ENCODE data around the gene CPNE7.
"Not testable (repeated sequence)": the region's sequence is repeated elsewhere in the genome, so short reads cannot be mapped to it uniquely, and the experiment has no call there.

CPNE7 gene

GRCh38 chr16:89584768-89585549 is 9.4 kb downstream of the CPNE7 start:
- DNase-seq: no peak

- DNase-seq: no peak
Measured at GRCh38 chr16:89586218-89586617, 10.7 kb downstream of the CPNE7 start.

GRCh38 chr16:89586853-89587252 is 11.3 kb downstream of the CPNE7 start:
- DNase-seq: no peak

- DNase-seq: not testable (repeated sequence)
Measured at GRCh38 chr16:89587676-89588075, 12.1 kb downstream of the CPNE7 start.

GRCh38 chr16:89588413-89589109 is 13.0 kb downstream of the CPNE7 start:
- no peak for DNase-seq

- DNase-seq: no peak
Measured at GRCh38 chr16:89589241-89589926, 13.8 kb downstream of the CPNE7 start.

- no peak for DNase-seq
Measured at GRCh38 chr16:89593841-89594240, 18.3 kb downstream of the CPNE7 start.

GRCh38 chr16:89595330-89596060 is 19.9 kb downstream of the CPNE7 start:
- no peak for DNase-seq

GRCh38 chr16:89596061-89596689 is 20.6 kb downstream of the CPNE7 start:
- no peak for DNase-seq

GRCh38 chr16:89596957-89597649 is 21.5 kb downstream of the CPNE7 start:
- DNase-seq: no peak

GRCh38 chr16:89598199-89598598 is 22.6 kb downstream of the CPNE7 start:
- DNase-seq: no peak

- DNase-seq: no peak
Measured at GRCh38 chr16:89599451-89599858, 23.9 kb downstream of the CPNE7 start.

- DNase-seq: no peak
Measured at GRCh38 chr16:89599902-89600301, 24.3 kb downstream of the CPNE7 start.

GRCh38 chr16:89600427-89600826 is 24.9 kb downstream of the CPNE7 start:
- DNase-seq: no peak

GRCh38 chr16:89600956-89601355 is 25.4 kb downstream of the CPNE7 start:
- no peak for DNase-seq

GRCh38 chr16:89601906-89602272 is 26.3 kb downstream of the CPNE7 start:
- no peak for DNase-seq

- DNase-seq: peak; percentile 63
Measured at GRCh38 chr16:89602273-89602951, 26.9 kb downstream of the CPNE7 start.

- DNase-seq: no peak
Measured at GRCh38 chr16:89602952-89603590, 27.5 kb downstream of the CPNE7 start.

GRCh38 chr16:89604764-89605163 is 29.2 kb downstream of the CPNE7 start:
- DNase-seq: no peak

- DNase-seq: no peak
Measured at GRCh38 chr16:89605186-89605970, 29.8 kb downstream of the CPNE7 start.

Measured in stimulated activated CD4-positive, alpha-beta T cell treated with anti-CD3 and anti-CD28 coated beads, Interleukin-12 subunit alpha, Interleukin-12 subunit beta, amount 100 ng/mL, for 4 hours (primary cell).